Kidney epithelial cell (primary cell): ENCODE results near the gene SUPT5H. TPM values are rescaled to one million over a fixed set of nuclear protein-coding genes. Genes with fewer than 3 reads are reported as not detected.

Experiments used
- DNase-seq: peaks from one replicate; pipeline ENCODE4 v3.0.0-alpha.2; 2010; ENCODE audit warnings: low read depth
- H3K27me3 ChIP-seq: 2 replicates; pipeline ENCODE4 v1.6.0; 2011; ENCODE audit warnings: low read length; ENCODE audit not compliant: control insufficient read depth, insufficient read depth
- H3K36me3 ChIP-seq: 2 replicates; pipeline ENCODE4 v1.5.1; 2011; ENCODE audit warnings: low read length; ENCODE audit not compliant: control insufficient read depth, insufficient read depth
- H3K4me3 ChIP-seq: 2 replicates; pipeline ENCODE4 v1.5.1; 2011; ENCODE audit warnings: low read depth, mild to moderate bottlenecking, control low read depth, low read length
- CTCF ChIP-seq: IDR thresholded peaks from 2 replicates; pipeline ENCODE4 v1.5.1; 2011; ENCODE audit warnings: mild to moderate bottlenecking, moderate library complexity, low read length, control low read depth, inconsistent platforms; ENCODE audit not compliant: insufficient read depth, poor library complexity, severe bottlenecking
- total RNA-seq: library from RNA; depleted of rRNA; stranded (reverse); fragments of >200 nt; gene quantifications from 2 replicates; pipeline ENCODE4 v1.2.3, GENCODE V29; 2015

The SUPT5H gene
- total RNA-seq, 1 donor from 2014 or later, result 121 TPM

- TF ChIP-seq CTCF, result no peak
- Histone ChIP-seq H3K27me3 (no peaks in the 10 kb centered on the region), H3K36me3 (peaks cover 10% of the 10 kb centered on the region), H3K4me3 (no peak overlapping the region)
- no peak for DNase-seq
Measured at GRCh38 chr19:39422020-39422419, 23.4 kb upstream of the SUPT5H start.

- no peaks in the 10 kb centered on the region for H3K27me3 ChIP-seq
- peaks cover 8% of the 10 kb centered on the region for H3K36me3 ChIP-seq
- no peak for TF ChIP-seq CTCF
- no peak overlapping the region for H3K4me3 ChIP-seq
- no peak for DNase-seq
Measured at GRCh38 chr19:39423258-39424086, 21.9 kb upstream of the SUPT5H start.

- H3K36me3 ChIP-seq, result peaks cover 3% of the 10 kb centered on the region
- TF ChIP-seq CTCF, result no peak
- H3K4me3 ChIP-seq, result no peak overlapping the region
- H3K27me3 ChIP-seq, result no peaks in the 10 kb centered on the region
- no peak for DNase-seq
Measured at GRCh38 chr19:39424934-39425333, 20.4 kb upstream of the SUPT5H start.

- Histone ChIP-seq H3K27me3 (no peaks in the 10 kb centered on the region), H3K4me3 (no peak overlapping the region), H3K36me3 (peaks cover 3% of the 10 kb centered on the region)
- TF ChIP-seq CTCF, result no peak
- DNase-seq, result no peak
Measured at GRCh38 chr19:39425744-39426143, 19.6 kb upstream of the SUPT5H start.

GRCh38 chr19:39426170-39426569, 19.2 kb upstream of the SUPT5H start:
- Histone ChIP-seq H3K27me3 (no peaks in the 10 kb centered on the region), H3K4me3 (no peak overlapping the region), H3K36me3 (peaks cover 3% of the 10 kb centered on the region)
- TF ChIP-seq CTCF, result no peak
- DNase-seq, result no peak

- no peak overlapping the region for H3K4me3 ChIP-seq
- H3K27me3 ChIP-seq, result no peaks in the 10 kb centered on the region
- no peak for TF ChIP-seq CTCF
- no peak for DNase-seq
- H3K36me3 ChIP-seq, result peaks cover 3% of the 10 kb centered on the region
Measured at GRCh38 chr19:39427707-39428106, 17.7 kb upstream of the SUPT5H start.
